HG02642 (cell line): ENCODE data around the gene PDE9A.
"Not testable (repeated sequence)": the region's sequence is repeated elsewhere in the genome, so short reads cannot be mapped to it uniquely, and the experiment has no call there.

Experiments used
- ATAC-seq: cut with Tn5 transposase; IDR thresholded peaks from one replicate; pipeline ENCODE4 v1.9.1; 2021; ENCODE audit warnings: mild to moderate bottlenecking; ENCODE audit not compliant: unreplicated experiment, poor library complexity

PDE9A gene

GRCh38 chr21:42653231-42654061 is at the start of gene PDE9A:
Gene PDE9A, plus strand, starts transcription at chr21:42653621. Its CDS starts 194 bp downstream, at chr21:42653815.
- no peak for ATAC-seq

DNA sequence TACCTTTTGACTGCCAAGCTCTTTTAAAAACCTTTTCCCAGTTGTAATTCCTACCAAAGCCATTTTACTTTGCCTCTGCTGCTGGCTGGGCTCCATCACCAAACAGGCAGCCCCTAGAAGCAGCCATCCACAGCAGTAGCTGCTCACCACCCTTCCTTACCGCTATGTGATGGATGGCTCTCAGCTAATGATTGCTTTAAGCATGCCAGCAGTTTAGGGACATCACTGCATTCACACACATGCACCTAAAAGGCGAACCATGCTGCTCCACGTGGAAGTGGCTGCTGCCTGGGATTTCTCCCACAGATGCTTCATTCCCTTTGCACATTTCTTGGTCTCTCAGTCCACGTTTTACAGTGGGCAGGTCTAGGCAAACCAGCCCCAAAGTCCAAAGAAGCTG is 46.3 kb upstream of the PDE9A start:
- ATAC-seq: no peak

DNA sequence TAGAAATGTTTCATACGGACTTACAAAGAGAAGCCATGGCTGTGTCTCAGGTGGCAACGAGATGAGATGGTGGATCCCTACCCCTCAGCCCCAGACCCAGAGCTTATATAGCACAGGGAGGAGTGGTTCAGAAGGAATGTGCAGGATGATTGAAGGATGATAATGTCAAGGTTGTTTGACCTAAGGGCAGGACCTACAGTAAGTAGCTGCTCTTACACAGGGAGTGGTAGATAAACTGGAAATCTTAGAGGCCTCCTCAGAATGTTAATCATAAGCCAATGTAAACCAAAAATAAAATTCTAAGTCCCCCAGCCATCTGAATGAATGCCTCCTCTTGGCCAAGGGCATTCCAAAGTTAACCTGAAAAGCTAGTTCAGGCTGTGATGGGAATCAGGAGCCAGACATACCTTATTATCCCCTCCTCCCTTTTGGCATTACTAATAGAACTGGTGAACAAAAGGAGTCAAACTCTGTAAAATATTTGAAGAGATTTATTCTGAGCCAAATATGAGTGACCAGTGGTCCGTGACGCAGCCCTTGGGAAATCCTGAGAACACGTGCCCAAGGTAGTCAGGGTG is 45.8 kb upstream of the PDE9A start:
- ATAC-seq: no peak

GRCh38 chr21:42608446-42608845 is 45.0 kb upstream of the PDE9A start:
- ATAC-seq: no peak

DNA sequence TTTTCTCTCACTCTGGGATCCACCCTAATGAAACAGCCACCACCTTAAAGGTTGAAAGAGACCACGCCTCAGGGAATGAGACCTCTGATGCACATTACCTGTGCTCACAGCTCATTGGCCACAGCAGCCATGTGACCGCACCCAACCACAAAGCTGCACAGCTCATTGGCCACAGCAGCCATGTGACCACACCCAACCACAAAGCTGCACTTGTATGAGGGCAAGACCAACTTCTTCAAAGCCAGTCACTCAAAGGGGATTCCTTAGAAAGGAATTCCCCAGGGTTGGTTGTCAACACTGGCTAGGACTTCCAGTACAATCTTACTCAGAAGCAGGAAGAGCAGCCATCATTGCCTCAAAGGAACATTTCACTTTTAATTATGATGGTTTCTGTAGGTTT is 43.6 kb upstream of the PDE9A start:
- ATAC-seq: no peak

- ATAC-seq: no peak
Observed at GRCh38 chr21:42611852-42612251, 41.6 kb upstream of the PDE9A start.

GRCh38 chr21:42612390-42612789 is 41.0 kb upstream of the PDE9A start:
- ATAC-seq: no peak

- ATAC-seq: no peak
Observed at GRCh38 chr21:42613756-42614155, 39.7 kb upstream of the PDE9A start.

DNA sequence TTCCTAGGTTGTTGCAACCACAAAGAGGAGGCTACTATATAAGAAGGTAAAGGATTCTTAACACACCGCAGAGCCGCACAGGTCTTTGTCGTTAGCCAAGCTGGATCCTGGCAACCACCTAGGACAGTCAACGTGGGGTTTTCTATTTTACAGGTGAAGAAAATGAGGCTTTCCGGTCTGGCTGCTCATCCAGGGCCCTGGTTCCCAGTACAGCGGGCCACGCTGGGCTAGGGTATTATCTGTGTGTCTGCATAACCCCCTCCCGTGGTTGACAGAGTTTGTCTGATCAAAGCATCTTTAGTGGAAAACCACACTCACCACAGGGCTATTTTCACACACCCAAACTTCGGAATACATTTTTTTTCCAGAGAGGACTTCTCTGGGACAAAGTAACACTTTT is 39.0 kb upstream of the PDE9A start:
- no peak for ATAC-seq

DNA sequence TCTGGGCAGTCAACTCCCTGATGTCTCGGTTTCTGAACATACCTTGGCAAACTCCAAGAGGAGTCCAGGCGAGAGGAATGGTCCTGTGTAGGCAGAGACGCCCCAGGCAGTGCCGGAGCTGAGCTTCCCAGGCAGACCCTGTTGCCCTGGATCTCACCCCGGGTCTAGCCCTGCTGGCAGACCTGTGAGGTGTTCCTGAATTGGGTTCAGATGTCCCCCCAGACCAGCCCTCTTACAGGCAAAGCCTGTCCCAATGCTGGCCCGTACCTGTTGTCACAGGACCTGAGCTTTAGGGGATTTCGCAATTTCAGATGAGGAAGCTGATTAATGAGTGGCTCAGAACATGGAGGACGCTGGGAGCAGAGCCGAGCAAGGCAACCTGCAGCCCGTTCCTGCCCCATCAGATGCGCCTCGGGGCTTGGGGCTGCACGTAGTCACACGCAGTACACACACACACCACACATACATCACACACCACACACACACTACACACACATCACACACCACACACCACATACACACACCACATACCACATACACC is 38.5 kb upstream of the PDE9A start:
- ATAC-seq: no peak

- not testable (repeated sequence) for ATAC-seq
Observed at GRCh38 chr21:42615377-42615776, 38.0 kb upstream of the PDE9A start.

- no peak for ATAC-seq
Observed at GRCh38 chr21:42615924-42616323, 37.5 kb upstream of the PDE9A start.

DNA sequence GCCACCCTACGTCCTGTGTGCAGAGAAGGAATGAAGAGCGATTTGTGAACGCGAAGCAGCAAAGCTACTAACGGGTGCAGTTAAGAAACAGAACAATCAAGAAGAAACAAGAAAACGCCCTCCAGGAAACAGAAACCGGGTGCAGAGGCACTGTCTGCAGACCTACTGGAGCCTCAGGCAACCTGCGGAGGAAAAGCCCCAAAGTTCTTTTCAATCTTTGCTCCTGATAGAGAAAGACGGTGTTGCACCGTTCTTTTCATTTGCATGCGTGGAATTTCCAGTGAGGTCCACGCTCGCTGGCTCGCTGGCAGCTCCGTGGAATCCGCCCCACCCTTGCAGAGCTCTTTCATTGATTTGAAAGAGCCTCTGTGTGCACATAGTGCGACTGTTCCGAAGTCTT is 37.0 kb upstream of the PDE9A start:
- no peak for ATAC-seq

GRCh38 chr21:42616941-42617340 is 36.5 kb upstream of the PDE9A start:
- no peak for ATAC-seq

GRCh38 chr21:42617486-42617885 is 35.9 kb upstream of the PDE9A start:
- ATAC-seq: no peak

DNA sequence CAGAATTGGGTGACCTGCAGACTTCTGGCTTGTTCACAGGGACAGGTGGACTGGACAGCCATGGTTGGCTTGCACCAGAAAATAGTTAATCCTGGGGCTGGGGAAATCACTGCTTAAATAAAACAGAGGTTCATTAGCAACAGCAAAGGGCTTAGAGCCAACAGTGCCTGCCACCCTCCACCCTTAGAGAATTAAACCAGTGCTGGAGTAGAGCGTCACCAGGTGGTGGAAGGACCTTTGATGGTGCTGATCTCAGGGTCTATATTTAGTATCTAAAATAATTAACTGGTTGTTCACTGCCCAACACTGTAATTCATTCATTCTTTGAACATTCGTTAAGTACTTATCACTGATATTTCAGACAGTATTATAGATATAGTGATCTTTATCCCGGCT is 34.7 kb upstream of the PDE9A start:
- no peak for ATAC-seq

- no peak for ATAC-seq
Observed at GRCh38 chr21:42619166-42619565, 34.3 kb upstream of the PDE9A start.

DNA sequence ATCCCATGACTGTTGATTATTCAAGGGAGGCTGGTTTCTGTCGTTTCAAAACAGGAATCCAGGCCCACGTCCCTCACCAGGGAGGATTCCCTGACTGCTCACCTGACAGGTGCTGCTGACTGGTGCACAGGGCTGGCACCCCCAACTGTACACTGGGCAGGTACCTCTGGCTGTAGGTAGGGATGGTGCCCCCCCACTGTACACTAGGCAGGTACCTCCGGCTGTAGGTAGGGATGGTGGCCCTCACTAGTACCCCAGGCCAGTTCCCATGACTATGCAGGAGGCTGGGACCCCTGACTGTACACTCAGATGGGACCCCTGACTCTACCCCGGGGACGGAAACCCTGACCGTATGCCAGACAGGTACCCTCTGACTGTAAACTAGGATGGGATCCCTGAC is 33.6 kb upstream of the PDE9A start:
- ATAC-seq: no peak

- no peak for ATAC-seq
Observed at GRCh38 chr21:42621166-42621818, 32.1 kb upstream of the PDE9A start.

- ATAC-seq: no peak
Observed at GRCh38 chr21:42621819-42622177, 31.6 kb upstream of the PDE9A start.

- ATAC-seq: no peak
Observed at GRCh38 chr21:42622284-42622683, 31.1 kb upstream of the PDE9A start.
